HAP-1 (cell line): ENCODE measurements around the gene GMEB2.
"Not testable (repeated sequence)": the region's sequence is repeated elsewhere in the genome, so short reads cannot be mapped to it uniquely, and the experiment has no call there.

ENCODE experiments used
- DNase-seq, 2 experiments: peaks; one replicate each; pipeline ENCODE4 v3.0.0-alpha.2; 2016 to 2020; ENCODE audit warnings: low spot score in 2 of 2
- H3K27me3 ChIP-seq: fragments of 250-450 bp; sonication (Bioruptor Pico); 2 replicates; pipeline ENCODE4 v1.5.1; 2020; ENCODE audit warnings: low read depth, mild to moderate bottlenecking, moderate library complexity
- H3K36me3 ChIP-seq: fragments of 250-450 bp; sonication (Bioruptor Pico); replicated peaks from 2 replicates; pipeline ENCODE4 v1.5.1; 2020; ENCODE audit warnings: mild to moderate bottlenecking
- H3K4me1 ChIP-seq: fragments of 250-450 bp; sonication (Bioruptor Pico); 2 replicates; pipeline ENCODE4 v1.5.1; 2020; ENCODE audit warnings: mild to moderate bottlenecking
- H3K4me3 ChIP-seq: fragments of 250-450 bp; sonication (Bioruptor Pico); 2 replicates; pipeline ENCODE4 v1.5.1; 2020; ENCODE audit warnings: mild to moderate bottlenecking, moderate library complexity
- H3K9me3 ChIP-seq: fragments of 250-450 bp; sonication (Bioruptor Pico); 2 replicates; pipeline ENCODE4 v1.5.1; 2020; ENCODE audit warnings: mild to moderate bottlenecking, moderate library complexity
- in situ Hi-C: fragments of 300-500 bp; cut with MboI; formaldehyde crosslinking; loops from 3 replicates; pipeline ENCODE4 v1.14.3; 2020; ENCODE audit warnings: low sequenced_read_pairs, inconsistent platforms, mixed read lengths

GMEB2 gene

DNA sequence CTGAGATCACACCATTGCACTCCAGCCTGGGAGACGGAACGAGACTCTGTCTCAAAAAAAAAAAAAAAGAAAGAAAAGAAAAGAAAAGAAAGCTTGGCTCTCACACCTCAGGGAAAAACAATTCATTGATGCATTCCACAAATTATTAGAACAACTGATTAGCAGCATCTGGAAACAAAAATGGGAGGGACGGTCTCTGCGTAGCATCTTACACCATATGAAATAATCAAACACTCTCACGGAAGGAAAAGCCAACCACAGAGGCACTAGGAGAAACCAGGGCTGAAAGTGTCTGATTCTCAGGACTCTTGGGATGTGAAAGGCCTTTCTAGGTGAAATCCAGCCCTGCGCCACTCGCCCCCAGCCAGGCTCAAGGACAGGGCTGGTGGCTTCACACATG is 50.6 kb downstream of the GMEB2 start:
- no peaks in the 10 kb centered on the region for H3K36me3 ChIP-seq
- no peak for DNase-seq
- in situ Hi-C loops: no loop called here

DNA sequence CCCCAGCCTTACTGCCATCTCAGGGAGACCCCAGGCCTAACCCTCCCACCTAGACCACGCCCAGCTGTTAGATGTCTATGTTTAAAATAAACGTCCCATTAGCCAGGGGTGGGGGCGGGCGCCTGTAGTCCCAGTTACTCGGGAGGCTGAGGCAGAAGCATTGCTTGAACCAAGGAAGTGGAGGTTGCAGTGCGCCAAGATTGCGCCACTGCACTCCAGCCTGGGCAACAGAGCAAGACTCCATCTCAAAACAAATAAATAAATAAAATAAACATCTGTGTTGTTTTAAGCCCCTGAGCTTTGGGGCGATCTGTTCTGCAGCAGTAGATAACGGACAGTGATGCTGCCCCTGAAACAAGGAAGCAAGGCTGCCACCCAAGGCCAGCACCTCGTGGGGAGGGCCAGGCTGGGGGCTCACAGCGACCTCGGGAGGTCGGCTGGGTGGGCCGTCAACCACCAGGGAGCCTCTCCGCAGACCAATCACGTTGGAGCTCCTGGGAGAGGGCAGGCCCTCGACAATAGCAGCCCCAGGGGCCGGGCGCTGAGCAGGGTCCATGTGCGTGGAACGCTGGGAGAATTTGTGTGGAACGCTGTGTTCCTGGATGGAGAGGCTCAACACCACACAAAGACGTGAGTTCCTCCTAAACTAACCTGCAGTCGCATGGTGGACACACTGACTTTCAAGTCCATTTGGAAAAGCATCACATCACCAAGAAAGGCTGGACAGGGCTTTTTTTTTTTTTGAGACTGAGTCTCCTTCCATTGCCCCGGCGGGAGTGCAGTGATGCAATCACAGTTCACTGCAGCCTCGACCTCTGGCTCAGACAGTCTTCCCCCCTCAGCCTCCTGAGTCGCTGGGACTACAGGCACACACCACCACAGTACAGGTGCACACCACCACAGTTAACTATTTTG is 51.8 kb downstream of the GMEB2 start:
- DNase-seq: no peak
- in situ Hi-C loops: no loop called here
- no peaks in the 10 kb centered on the region for H3K36me3 ChIP-seq
- no peak overlapping the region for H3K4me3 ChIP-seq
- H3K27me3 ChIP-seq: no peaks in the 10 kb centered on the region
- H3K4me1 ChIP-seq: peaks cover 3% of the 10 kb centered on the region; the same call in 1 of the 2 replicates
- no peaks in the 10 kb centered on the region for H3K9me3 ChIP-seq

More for the DNA sequence above, 50.6 kb downstream of the GMEB2 start:
- H3K4me1 ChIP-seq: peaks cover 3% of the 10 kb centered on the region; the same call in 1 of the 2 replicates
- no peaks in the 10 kb centered on the region for H3K9me3 ChIP-seq
- H3K27me3 ChIP-seq: no peaks in the 10 kb centered on the region
- H3K4me3 ChIP-seq: no peak overlapping the region

DNA sequence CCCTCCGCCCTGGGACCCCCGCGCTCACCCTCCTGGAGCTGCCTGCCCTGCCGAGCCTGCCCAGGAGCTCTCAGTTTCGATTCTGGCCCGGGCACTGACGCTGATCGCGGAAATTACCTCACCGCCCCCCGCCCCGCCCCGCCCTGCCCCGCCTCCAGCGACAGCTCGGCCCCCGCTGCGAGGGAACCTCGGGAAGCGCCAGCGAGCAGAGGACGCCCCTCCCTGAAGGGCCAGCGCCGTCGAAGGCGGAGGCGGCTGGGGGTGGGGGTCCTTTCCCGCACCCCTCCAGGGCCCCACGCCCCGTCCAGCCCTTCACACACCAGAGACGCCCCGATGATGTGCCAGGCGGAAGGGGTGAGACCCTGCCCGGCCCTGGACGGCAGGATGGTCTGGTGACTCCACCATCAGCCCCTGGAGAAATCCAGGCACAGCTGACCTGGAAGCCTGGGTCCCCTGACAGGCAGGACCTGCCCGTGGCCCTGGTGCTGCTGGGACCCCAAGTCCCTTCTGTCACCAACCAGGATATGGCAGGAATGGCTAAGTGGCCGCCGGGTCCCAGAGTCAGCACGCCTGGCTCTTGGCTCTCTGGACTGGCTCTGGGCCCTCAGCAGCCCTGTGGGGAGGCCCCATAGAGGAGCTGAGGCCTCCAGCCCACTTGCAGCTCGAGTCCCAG is 52.6 kb downstream of the GMEB2 start, which contains the start of gene HELZ2:
HELZ2 (minus strand) TSS at position 84 of the 673 bp plus-strand sequence. CDS start 1,854 bp downstream, outside the sequence.
- DNase-seq: peak; percentile 48 to 80

DNA sequence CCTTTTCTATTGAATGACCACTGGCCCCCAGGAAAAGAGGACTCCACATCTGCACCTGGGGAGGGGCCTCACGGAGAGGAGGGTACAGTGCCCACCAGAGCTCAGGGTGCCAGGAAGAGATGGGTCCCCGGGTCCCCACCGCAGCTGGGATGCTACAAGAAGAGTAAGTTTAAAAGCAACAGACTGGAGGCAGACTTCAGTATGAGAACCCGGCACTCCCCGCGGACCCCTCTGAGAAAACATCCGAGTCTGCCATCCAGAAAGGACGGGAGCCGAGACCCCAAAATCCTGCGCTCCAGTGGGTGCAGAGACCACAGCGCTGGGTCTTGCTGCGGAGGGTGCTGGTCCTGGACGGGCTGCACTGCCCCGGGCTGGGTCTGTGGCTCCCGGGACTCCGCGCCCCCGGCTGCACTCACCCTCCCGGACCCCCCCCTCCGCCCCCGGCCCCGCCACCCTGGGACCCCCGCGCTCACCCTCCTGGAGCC is 53.2 kb downstream of the GMEB2 start:
- Histone ChIP-seq H3K9me3 (no peaks in the 10 kb centered on the region), H3K4me1 (peaks cover 3% of the 10 kb centered on the region; the same call in 1 of the 2 replicates), H3K27me3 (no peaks in the 10 kb centered on the region), H3K36me3 (no peaks in the 10 kb centered on the region), H3K4me3 (peak overlapping the region; percentile 48)
- in situ Hi-C loops: no loop called here
- DNase-seq: no peak

More for the DNA sequence above, 52.6 kb downstream of the GMEB2 start, which contains the start of gene HELZ2:
- Histone ChIP-seq H3K36me3 (no peaks in the 10 kb centered on the region), H3K4me3 (peak within 1 kb of the TSS; percentile 48), H3K27me3 (no peaks in the 10 kb centered on the region), H3K4me1 (peaks cover 3% of the 10 kb centered on the region; the same call in 1 of the 2 replicates), H3K9me3 (no peaks in the 10 kb centered on the region)
- in situ Hi-C loops: no loop called here

DNA sequence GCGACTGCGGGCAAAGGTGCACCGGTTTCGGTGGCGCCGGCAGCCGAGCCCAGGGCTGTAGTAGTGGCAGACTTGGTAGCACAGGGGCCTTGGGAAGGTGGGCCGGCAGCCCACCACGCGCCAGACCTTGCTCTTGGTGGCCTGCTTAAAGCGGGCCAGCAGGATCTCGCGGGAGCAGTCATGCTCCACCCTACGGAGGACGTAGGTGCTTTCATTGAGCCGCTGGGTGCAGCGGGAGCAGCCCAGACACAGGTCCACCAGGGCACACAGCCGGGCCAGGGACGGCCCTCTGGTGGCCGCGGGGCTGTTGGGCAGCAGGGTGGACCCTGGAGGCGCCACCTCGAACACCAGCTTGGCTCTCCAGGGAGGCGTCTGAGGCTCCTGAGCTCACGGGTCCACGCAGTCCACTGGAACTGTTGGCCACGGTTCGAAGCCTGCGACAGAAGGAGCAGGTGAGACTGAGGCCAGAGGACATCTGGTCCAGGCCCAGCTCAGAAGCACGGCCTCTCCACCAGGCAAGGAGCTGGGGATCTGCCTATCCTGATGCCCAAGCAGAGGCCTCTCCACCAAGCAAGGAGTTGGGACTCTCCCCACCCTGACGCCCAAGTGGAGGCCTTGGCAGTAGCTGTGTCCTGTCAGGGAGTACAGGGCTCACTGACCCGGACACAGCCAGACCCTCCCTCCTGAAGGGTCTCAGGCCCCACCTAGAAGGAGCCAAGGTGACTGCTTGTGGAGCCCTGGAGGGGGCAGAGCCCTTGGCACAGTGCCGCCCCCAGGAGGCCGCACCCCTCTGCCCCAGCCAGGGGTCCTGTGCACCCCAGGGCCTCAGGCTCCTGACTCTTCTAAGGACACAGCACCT is 53.9 kb downstream of the GMEB2 start:
- in situ Hi-C loops: no loop called here
- H3K27me3 ChIP-seq: no peaks in the 10 kb centered on the region
- no peaks in the 10 kb centered on the region for H3K36me3 ChIP-seq
- H3K9me3 ChIP-seq: no peaks in the 10 kb centered on the region
- no peak for DNase-seq
- peaks cover 3% of the 10 kb centered on the region; the same call in 1 of the 2 replicates for H3K4me1 ChIP-seq
- H3K4me3 ChIP-seq: peak overlapping the region; percentile 48

DNA sequence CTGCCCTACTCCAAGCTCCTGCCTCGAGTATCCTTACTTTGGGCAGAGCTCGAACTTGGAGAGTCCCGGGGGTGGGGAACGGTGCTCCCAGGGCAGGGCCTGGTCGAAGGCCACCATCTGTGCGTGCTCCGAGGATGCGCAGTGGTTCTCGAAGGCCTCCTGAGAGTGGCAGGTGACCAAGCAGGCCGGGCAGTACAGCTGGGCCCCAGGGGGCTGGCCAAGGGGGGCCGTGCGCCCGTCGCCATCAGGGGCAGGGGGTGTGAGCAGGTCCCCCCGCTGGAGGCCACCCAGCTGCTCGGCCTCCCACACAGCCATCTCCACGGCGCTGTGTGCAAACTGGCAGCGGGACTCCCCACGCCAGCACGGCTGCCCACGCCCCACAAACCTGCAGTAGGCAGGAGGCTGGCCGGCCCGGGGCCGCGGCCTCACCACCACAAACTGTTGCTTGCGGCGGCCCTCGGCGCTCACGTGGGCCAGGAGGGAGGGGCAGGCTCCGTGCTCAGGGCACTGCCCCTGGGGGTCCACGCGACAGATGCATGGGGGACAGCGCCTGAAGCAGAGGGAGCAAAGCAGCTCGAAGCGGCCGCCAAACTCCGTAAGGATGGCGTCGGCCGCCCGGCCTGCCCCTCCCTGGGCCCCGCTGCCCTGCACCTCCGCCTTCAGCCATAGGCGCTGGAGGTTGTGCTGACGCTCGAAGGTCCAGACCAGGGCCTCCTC is 54.7 kb downstream of the GMEB2 start:
- H3K4me1 ChIP-seq: peaks cover 3% of the 10 kb centered on the region; the same call in 1 of the 2 replicates
- no peaks in the 10 kb centered on the region for H3K36me3 ChIP-seq
- in situ Hi-C loops: no loop called here
- H3K27me3 ChIP-seq: no peaks in the 10 kb centered on the region
- no peak overlapping the region for H3K4me3 ChIP-seq
- no peak for DNase-seq
- no peaks in the 10 kb centered on the region for H3K9me3 ChIP-seq

DNA sequence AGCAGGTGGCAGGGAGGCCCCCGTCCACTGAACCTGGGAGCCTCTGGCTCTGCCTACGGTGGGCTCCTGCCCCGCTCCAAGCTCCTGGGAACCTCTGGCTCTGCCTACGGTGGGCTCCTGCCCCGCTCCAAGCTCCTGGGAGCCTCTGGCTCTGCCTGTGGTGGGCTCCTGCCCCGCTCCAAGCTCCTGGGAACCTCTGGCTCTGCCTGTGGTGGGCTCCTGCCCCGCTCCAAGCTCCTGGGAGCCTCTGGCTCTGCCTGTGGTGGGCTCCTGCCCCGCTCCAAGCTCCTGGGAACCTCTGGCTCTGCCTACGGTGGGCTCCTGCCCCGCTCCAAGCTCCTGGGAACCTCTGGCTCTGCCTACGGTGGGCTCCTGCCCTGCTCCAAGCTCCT is 55.8 kb downstream of the GMEB2 start:
- H3K36me3 ChIP-seq, H3K4me1 ChIP-seq, DNase-seq, in situ Hi-C loops, H3K9me3 ChIP-seq, H3K27me3 ChIP-seq, H3K4me3 ChIP-seq: not testable (repeated sequence)

DNA sequence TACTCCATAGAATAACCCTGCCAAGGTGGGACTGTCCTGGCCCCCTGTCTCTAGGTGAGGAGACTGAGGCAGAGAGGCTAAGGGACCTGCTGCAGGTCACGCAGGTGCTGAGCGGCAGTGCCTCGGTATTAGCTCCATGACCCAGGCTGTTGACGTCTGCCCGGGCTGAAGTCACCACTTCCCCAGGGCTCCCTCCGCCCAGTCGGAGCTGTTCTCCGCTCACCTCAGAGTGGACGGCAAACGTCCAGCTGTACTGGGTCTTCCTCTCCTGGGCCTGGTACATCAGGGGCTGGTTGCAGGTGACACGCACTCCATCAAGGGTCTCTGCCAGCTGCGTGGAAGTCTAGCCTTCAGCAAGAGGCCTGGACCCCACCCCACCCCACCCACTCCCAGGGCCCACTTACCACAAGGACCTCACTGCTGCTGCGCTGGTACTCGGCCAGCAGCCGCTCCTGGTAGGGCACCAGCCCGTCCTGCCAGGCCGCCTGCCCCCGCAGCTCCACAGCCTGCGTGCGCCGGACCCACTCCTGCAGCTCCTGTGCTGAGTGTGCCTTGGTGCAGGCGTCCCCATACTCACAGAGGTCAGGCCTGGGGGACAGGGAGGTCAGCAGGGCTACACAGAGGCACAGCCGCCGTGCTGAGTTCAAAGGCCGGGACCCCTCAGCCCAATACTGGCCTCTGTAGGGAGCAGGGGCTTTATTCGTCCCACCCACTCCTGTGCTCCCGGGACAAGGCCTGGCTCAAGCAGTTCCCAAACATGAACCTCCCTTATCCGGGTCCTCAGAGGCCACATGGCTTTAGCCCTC is 56.4 kb downstream of the GMEB2 start:
- H3K36me3 ChIP-seq: no peaks in the 10 kb centered on the region
- in situ Hi-C loops: no loop called here
- H3K9me3 ChIP-seq: no peaks in the 10 kb centered on the region
- no peak overlapping the region for H3K4me3 ChIP-seq
- DNase-seq: no peak
- H3K4me1 ChIP-seq: peaks cover 3% of the 10 kb centered on the region; the same call in 1 of the 2 replicates
- no peaks in the 10 kb centered on the region for H3K27me3 ChIP-seq

DNA sequence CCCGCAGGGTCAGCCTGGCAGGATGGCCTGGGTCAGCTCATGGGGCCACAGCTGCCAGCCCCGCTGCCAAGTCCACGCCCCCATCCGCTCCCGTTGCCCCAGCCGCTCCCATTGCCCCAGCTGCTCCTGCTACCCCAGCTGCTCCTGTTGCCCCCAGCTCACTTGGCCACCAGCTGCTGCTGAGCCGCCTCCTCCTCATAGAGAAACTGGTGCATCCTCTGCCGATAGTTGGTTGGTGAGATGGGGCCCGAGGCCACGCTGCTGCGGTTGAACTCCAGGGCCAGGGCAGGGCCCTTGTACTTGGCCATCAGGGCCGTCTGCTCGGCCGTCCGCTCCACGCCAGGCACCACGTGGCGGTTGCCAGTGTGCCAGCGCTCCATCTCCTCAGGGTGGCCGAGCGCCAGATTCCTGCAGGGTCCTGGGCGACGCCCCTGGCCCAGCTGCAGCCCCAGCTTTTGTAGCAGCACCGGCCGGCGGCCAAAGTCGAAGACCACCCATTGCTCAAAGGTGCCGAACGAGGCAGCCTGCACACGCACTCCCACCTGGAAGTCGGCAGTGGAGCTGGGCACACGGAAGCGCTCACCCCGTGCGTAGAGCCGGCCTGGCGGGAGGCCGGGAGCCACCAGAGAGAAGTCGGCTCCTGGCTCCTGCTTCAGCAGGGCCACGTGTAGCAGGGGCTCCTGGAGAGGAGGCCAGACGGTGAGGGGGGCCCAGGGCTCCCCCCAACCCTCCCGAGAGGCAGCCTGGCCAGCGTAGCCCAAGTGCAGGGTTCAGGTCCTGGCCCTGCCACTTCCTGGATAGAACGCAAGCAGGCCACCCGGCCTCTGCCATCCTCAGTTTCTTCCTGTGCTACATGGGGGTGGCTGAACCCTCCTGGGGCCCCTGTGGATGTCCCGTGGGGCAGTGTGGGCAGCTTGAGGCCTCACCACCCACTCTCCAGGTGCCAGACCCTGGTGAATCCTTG is 57.6 kb downstream of the GMEB2 start:
- H3K27me3 ChIP-seq: no peaks in the 10 kb centered on the region
- no peaks in the 10 kb centered on the region for H3K9me3 ChIP-seq
- DNase-seq: no peak
- in situ Hi-C loops: no loop called here
- peaks cover under 1% of the 10 kb centered on the region; the same call in 1 of the 2 replicates for H3K4me1 ChIP-seq
- H3K4me3 ChIP-seq: no peak overlapping the region
- H3K36me3 ChIP-seq: no peaks in the 10 kb centered on the region

DNA sequence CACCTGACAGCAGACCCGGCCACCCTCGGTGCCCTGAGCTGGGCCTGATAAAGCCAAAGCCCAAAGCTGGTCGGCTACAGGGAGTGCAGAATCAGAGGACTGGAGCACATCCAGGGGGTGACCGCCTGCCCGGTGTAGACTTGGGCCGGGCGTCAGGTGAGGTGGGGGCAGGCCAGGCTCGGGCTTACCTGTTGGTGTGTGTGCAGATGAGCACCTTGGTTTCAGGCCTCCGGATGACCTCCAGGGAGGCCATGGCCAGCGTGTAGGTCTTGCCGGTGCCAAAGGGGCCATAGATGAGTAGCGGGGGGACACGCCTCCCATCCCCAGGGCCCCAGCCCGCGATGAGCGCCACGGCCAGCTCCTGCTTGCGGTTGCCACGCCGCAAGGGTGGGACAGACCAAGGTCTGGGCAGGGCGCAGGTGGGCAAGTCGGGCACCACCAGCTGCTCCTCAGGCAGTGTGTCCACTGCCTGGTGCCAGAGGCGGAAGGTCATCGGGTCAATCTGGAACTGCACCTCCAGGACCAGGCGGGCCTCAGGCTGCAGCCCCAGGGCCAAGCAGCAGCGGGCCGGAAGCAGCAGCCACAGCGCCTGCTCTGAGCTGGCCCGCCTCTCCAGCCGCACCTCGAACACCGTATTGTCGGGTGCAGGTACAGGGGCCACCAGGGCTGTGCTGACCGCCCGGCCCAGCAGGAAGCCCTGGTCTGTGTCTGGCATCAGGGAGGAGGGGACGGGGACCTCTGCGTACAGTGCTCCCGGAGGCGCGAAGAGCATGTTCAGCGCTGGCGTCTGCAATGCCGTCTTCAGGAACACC is 58.5 kb downstream of the GMEB2 start:
- H3K4me1 ChIP-seq: no peaks in the 10 kb centered on the region
- in situ Hi-C loops: no loop called here
- H3K36me3 ChIP-seq: no peaks in the 10 kb centered on the region
- no peaks in the 10 kb centered on the region for H3K27me3 ChIP-seq
- H3K4me3 ChIP-seq: no peak overlapping the region
- H3K9me3 ChIP-seq: no peaks in the 10 kb centered on the region
- no peak for DNase-seq
